Liver (tissue), 9 donors: Measurements from ENCODE around the gene MAPT. TPM values are rescaled to one million over a fixed set of nuclear protein-coding genes. Genes with fewer than 3 reads are reported as not detected.

ENCODE experiments used
- DNase-seq: peaks from one replicate; pipeline ENCODE4 v3.0.0-alpha.2; 2017; ENCODE audit warnings: low spot score
- H3K27ac ChIP-seq, 2 donors: one replicate each; pipeline ENCODE4 v1.7.0; 2013; ENCODE audit warnings: inconsistent platforms in 2 of 2, low read length in 2 of 2, control low read depth in 1 of 2, low read depth in 1 of 2, mild to moderate bottlenecking in 1 of 2
- H3K27me3 ChIP-seq, 4 donors: one replicate each; pipeline versions ENCODE4 v1.6.1 to v1.7.0; 2013; ENCODE audit warnings: low read length in 3 of 4, inconsistent platforms in 1 of 4, mild to moderate bottlenecking in 1 of 4, moderate library complexity in 1 of 4; ENCODE audit not compliant: control insufficient read depth in 4 of 4, insufficient read depth in 4 of 4
- H3K36me3 ChIP-seq, 4 donors: one replicate each; pipeline versions ENCODE4 v1.6.1 to v1.7.0; 2013; ENCODE audit warnings: low read length in 3 of 4, mild to moderate bottlenecking in 3 of 4, low read depth in 1 of 4, moderate library complexity in 1 of 4; ENCODE audit not compliant: control insufficient read depth in 4 of 4, insufficient read depth in 3 of 4
- H3K4me1 ChIP-seq, 4 donors: one replicate each; pipeline versions ENCODE4 v1.6.1 to v1.7.0; 2013; ENCODE audit warnings: low read length in 3 of 4, mild to moderate bottlenecking in 3 of 4, moderate library complexity in 1 of 4; ENCODE audit not compliant: control insufficient read depth in 4 of 4, insufficient read depth in 4 of 4
- H3K4me3 ChIP-seq, 3 donors: one replicate each; pipeline versions ENCODE4 v1.6.1 to v1.7.0; 2013; ENCODE audit warnings: low read length in 3 of 3, control low read depth in 1 of 3, low read depth in 1 of 3, mild to moderate bottlenecking in 1 of 3
- H3K9ac ChIP-seq, 2 donors: one replicate each; pipeline ENCODE4 v1.7.0; 2013; ENCODE audit warnings: low read length in 2 of 2, mild to moderate bottlenecking in 2 of 2, moderate library complexity in 2 of 2, control low read depth in 1 of 2, low read depth in 1 of 2
- H3K9me3 ChIP-seq, 4 donors: one replicate each; pipeline versions ENCODE4 v1.6.1 to v1.7.0; 2013; ENCODE audit warnings: low read length in 3 of 4; ENCODE audit not compliant: control insufficient read depth in 4 of 4
- CTCF ChIP-seq: fragments of 150-350 bp; IDR thresholded peaks from 2 replicates; pipeline ENCODE4 v1.5.1; 2017; ENCODE audit warnings: improper control_type of control experiment, low read depth, low read length; ENCODE audit not compliant: missing input control
- EGR1 ChIP-seq, 2 donors: IDR thresholded peaks; 2 replicates each; pipeline ENCODE4 v1.6.1; 2016 to 2018; ENCODE audit warnings: antibody characterized with exemption in 2 of 2, low read depth in 2 of 2
- FOXA1 ChIP-seq: IDR thresholded peaks from 2 replicates; pipeline ENCODE4 v1.6.1; 2016; ENCODE audit warnings: antibody characterized with exemption
- GABPA ChIP-seq, 2 donors: IDR thresholded peaks in 1 of 2; conservative IDR thresholded peaks in 1 of 2; 2 replicates each; pipeline ENCODE4 v1.6.1; 2016; ENCODE audit warnings: antibody characterized with exemption in 2 of 2, mild to moderate bottlenecking in 1 of 2, moderate library complexity in 1 of 2
- HNF4A ChIP-seq, 2 donors: conservative IDR thresholded peaks; 2 replicates each; pipeline ENCODE4 v1.6.1; 2016; ENCODE audit warnings: antibody characterized with exemption in 2 of 2, mild to moderate bottlenecking in 2 of 2
- HNF4G ChIP-seq: IDR thresholded peaks from 2 replicates; pipeline ENCODE4 v1.6.1; 2016; ENCODE audit warnings: antibody characterized with exemption
- JUND ChIP-seq, 2 donors: IDR thresholded peaks; 2 replicates each; pipeline ENCODE4 v1.6.1; 2016; ENCODE audit warnings: antibody characterized with exemption in 2 of 2
- NR2F2 ChIP-seq: IDR thresholded peaks from 2 replicates; pipeline ENCODE4 v1.6.1; 2016; ENCODE audit warnings: antibody characterized with exemption
- RAD21 ChIP-seq, 2 donors: IDR thresholded peaks; 2 replicates each; pipeline ENCODE4 v1.6.1; 2016; ENCODE audit warnings: antibody characterized with exemption in 2 of 2, mild to moderate bottlenecking in 2 of 2
- RXRA ChIP-seq, 2 donors: IDR thresholded peaks; 2 replicates each; pipeline ENCODE4 v1.6.1; 2017 to 2018; ENCODE audit warnings: antibody characterized with exemption in 2 of 2, mild to moderate bottlenecking in 1 of 2
- SP1 ChIP-seq: IDR thresholded peaks from 2 replicates; pipeline ENCODE4 v1.6.1; 2018; ENCODE audit warnings: antibody characterized with exemption, mild to moderate bottlenecking
- TAF1 ChIP-seq: conservative IDR thresholded peaks from 2 replicates; pipeline ENCODE4 v1.6.1; 2016; ENCODE audit warnings: antibody characterized with exemption, mild to moderate bottlenecking
- YY1 ChIP-seq: IDR thresholded peaks from 2 replicates; pipeline ENCODE4 v1.6.1; 2016; ENCODE audit warnings: antibody characterized with exemption, mild to moderate bottlenecking
- ZBTB33 ChIP-seq: IDR thresholded peaks from 2 replicates; pipeline ENCODE4 v1.6.1; 2016; ENCODE audit warnings: antibody characterized with exemption
- WGBS: extraction: QIAGEN DNeasy Blood & Tissue Kit; methylation state at CpG from one replicate; pipeline ENCODE4 v1.1.7; 2013; 5-methylcytosine and 5-hydroxymethylcytosine counted together
- polyA plus RNA-seq, 2 donors: library from polyadenylated mRNA; stranded (reverse) in 1 of 2; unstranded in 1 of 2; fragments of 200-250 nt in 1 of 2; fragments of >200 nt in 1 of 2; fragmentation: Nextera tagmentation in 1 of 2; extraction: Ambion mirVana in 1 of 2; gene quantifications; one replicate each; pipeline versions ENCODE4 v1.2.1 to v1.2.3, GENCODE V29; 2013 to 2015
- total RNA-seq, 2 donors: library from RNA; depleted of rRNA; stranded (reverse); fragments of >200 nt; gene quantifications; one replicate each; pipeline ENCODE4 v1.2.3, GENCODE V29; 2014
- TF ChIP-seq, protein P1 (sequence below): IDR thresholded peaks from 2 replicates; pipeline ENCODE4 v1.6.1; 2016; ENCODE audit warnings: antibody characterized with exemption
- TF ChIP-seq, protein P2 (sequence below): IDR thresholded peaks from 2 replicates; pipeline ENCODE4 v1.6.1; 2016; ENCODE audit warnings: antibody characterized with exemption, mild to moderate bottlenecking
- donor health status: healthy.
- donor health status: healthy.
- donor health status: healthy.
- donor health status: healthy.
- donor health status: healthy.

MAPT gene
- total and polyA plus RNA-seq, 4 donors: 0.05 to 0.67 (median 0.27) TPM

DNA sequence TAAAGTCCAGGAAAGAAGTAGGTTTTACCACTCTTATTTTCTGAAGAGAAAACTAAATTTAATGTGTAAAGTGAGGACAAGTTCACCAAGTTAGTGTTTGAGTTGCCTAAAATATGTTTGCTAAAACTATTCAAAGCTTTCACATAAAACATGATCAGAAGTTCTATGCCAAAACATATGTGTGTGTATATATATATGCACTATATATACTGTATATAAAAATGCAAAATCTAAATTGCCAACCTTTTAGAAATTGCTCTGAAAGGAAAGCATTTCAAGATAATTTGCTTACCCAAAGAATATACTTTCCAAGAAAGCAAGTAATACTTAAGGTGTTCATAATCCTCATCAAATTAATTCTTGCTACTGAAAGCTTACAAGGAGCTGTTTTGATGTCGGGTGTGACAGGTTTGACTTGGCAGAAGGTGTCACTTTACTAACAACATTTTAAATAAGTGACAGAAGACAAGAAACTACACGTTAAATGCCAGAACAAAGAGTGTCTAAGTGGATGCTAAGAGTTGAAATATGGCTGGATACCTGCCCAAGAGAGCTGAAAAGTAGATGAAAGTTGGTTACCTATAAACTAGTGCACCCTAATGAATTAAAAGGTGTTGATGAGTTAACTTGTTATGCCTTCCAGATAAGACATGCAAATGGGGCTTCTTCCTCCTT is 72.4 kb downstream of the MAPT start:
- Histone ChIP-seq H3K27ac (no peak overlapping the region), H3K4me3 (no peak overlapping the region), H3K9ac (no peak overlapping the region), H3K4me1 (no peaks in the 10 kb centered on the region), H3K27me3 (peaks cover 0 to 3% (median 0%) of the 10 kb centered on the region in 4 donors), H3K36me3 (no peaks in the 10 kb centered on the region), H3K9me3 (no peaks in the 10 kb centered on the region)
- WGBS: 48% methylated on average over 2 of the region's 2 CpGs
- TF ChIP-seq ZBTB33: no peak
- no peak for TF ChIP-seq FOXA1
- no peak for TF ChIP-seq RAD21 (IDR thresholded peaks at IDR 0.05)
- TF ChIP-seq EGR1 (IDR thresholded peaks at IDR 0.05; ENCODE audit: low read depth in 2 of 2): no peak
- no peak for TF ChIP-seq JUND (IDR thresholded peaks at IDR 0.05)
- TF ChIP-seq TAF1: no peak
- no peak for TF ChIP-seq YY1
- TF ChIP-seq CTCF: no peak
- no peak for TF ChIP-seq HNF4G
- no peak for TF ChIP-seq RXRA (IDR thresholded peaks at IDR 0.05)
- TF ChIP-seq, protein P1, sequence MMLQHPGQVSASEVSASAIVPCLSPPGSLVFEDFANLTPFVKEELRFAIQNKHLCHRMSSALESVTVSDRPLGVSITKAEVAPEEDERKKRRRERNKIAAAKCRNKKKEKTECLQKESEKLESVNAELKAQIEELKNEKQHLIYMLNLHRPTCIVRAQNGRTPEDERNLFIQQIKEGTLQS: no peak
- no peak for DNase-seq

- no peak for TF ChIP-seq JUND (IDR thresholded peaks at IDR 0.05)
- no peak for TF ChIP-seq GABPA (IDR thresholded peaks at IDR 0.05 in 1 of 2, conservative IDR thresholded peaks at IDR 0.05 in 1 of 2)
- TF ChIP-seq HNF4A (conservative IDR thresholded peaks at IDR 0.05): no peak
- no peak for TF ChIP-seq NR2F2
- TF ChIP-seq FOXA1: no peak
- Histone ChIP-seq H3K27me3 (peaks cover 0 to 3% (median 0%) of the 10 kb centered on the region in 4 donors), H3K9me3 (no peaks in the 10 kb centered on the region), H3K36me3 (no peaks in the 10 kb centered on the region), H3K4me3 (no peak overlapping the region), H3K9ac (no peak overlapping the region), H3K4me1 (no peaks in the 10 kb centered on the region), H3K27ac (no peak overlapping the region)
- 92% methylated on average over 5 of the region's 5 CpGs for WGBS
- no peak for DNase-seq
Observed at GRCh38 chr17:45967378-45967777, 73.0 kb downstream of the MAPT start.

- Histone ChIP-seq H3K36me3 (no peaks in the 10 kb centered on the region), H3K9me3 (no peaks in the 10 kb centered on the region), H3K4me3 (no peak overlapping the region), H3K9ac (no peak overlapping the region), H3K27me3 (peaks cover 0 to 3% (median 0%) of the 10 kb centered on the region in 4 donors), H3K27ac (no peak overlapping the region), H3K4me1 (no peaks in the 10 kb centered on the region)
- no peak for DNase-seq
- WGBS: 86% methylated on average over 2 of the region's 2 CpGs
- no peak for TF ChIP-seq SP1
- TF ChIP-seq RAD21 (IDR thresholded peaks at IDR 0.05): no peak
- no peak for TF ChIP-seq TAF1
- no peak for TF ChIP-seq NR2F2
- TF ChIP-seq, protein P2, sequence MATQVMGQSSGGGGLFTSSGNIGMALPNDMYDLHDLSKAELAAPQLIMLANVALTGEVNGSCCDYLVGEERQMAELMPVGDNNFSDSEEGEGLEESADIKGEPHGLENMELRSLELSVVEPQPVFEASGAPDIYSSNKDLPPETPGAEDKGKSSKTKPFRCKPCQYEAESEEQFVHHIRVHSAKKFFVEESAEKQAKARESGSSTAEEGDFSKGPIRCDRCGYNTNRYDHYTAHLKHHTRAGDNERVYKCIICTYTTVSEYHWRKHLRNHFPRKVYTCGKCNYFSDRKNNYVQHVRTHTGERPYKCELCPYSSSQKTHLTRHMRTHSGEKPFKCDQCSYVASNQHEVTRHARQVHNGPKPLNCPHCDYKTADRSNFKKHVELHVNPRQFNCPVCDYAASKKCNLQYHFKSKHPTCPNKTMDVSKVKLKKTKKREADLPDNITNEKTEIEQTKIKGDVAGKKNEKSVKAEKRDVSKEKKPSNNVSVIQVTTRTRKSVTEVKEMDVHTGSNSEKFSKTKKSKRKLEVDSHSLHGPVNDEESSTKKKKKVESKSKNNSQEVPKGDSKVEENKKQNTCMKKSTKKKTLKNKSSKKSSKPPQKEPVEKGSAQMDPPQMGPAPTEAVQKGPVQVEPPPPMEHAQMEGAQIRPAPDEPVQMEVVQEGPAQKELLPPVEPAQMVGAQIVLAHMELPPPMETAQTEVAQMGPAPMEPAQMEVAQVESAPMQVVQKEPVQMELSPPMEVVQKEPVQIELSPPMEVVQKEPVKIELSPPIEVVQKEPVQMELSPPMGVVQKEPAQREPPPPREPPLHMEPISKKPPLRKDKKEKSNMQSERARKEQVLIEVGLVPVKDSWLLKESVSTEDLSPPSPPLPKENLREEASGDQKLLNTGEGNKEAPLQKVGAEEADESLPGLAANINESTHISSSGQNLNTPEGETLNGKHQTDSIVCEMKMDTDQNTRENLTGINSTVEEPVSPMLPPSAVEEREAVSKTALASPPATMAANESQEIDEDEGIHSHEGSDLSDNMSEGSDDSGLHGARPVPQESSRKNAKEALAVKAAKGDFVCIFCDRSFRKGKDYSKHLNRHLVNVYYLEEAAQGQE: no peak
- TF ChIP-seq, protein P1: no peak
- no peak for TF ChIP-seq RXRA (IDR thresholded peaks at IDR 0.05)
Observed at GRCh38 chr17:45968732-45969131, 74.4 kb downstream of the MAPT start.
